ENCODE data around the gene BIRC6. TPM values are rescaled to one million over a fixed set of nuclear protein-coding genes. Genes with fewer than 3 reads are reported as not detected.

BIRC6 gene
- polyA plus RNA-seq, 1 donor (not counting 4 experiments of a cell fraction or from before 2014, with no cell fraction given): 57.0 TPM

GRCh38 chr2:32565902-32566301 is 209.1 kb downstream of the BIRC6 start:
- Histone ChIP-seq H4K20me1 (ENCODE audit: control insufficient read depth, extremely low read depth, insufficient read depth, low read length) (no peaks in the 10 kb centered on the region), H3K9me3 (ENCODE audit: control insufficient read depth, low read depth, low read length) (peaks cover 4% of the 10 kb centered on the region), H3K9ac (ENCODE audit: control insufficient read depth, extremely low read depth, insufficient read depth, low read length) (no peak overlapping the region), H3K79me2 (ENCODE audit: control insufficient read depth, insufficient read depth, low read length) (peaks cover 4% of the 10 kb centered on the region), H3K4me1 (ENCODE audit: control insufficient read depth, extremely low read depth, insufficient read depth, low read length) (no peaks in the 10 kb centered on the region), H3K9me1 (ENCODE audit: control insufficient read depth, extremely low read depth, insufficient read depth, low read length) (no peaks in the 10 kb centered on the region), H3K4me3 (ENCODE audit: control insufficient read depth in 2 of 3, extremely low read depth in 1 of 3, insufficient read depth in 2 of 3, low read depth in 1 of 3, low read length in 3 of 3) (no peak overlapping the region), H3K27me3 (ENCODE audit: control insufficient read depth, extremely low read depth, insufficient read depth, low read length) (no peaks in the 10 kb centered on the region), H2AFZ (ENCODE audit: control insufficient read depth, low read length) (no peak overlapping the region), H3K27ac (ENCODE audit: control insufficient read depth, insufficient read depth, low read length) (no peak overlapping the region), H3K4me2 (ENCODE audit: control insufficient read depth, extremely low read depth, insufficient read depth, low read depth, low read length) (no peak overlapping the region), H3K36me3 (ENCODE audit: control insufficient read depth in 2 of 2, extremely low read depth in 1 of 2, insufficient read depth in 2 of 2, low read length in 2 of 2) (no peaks in the 10 kb centered on the region)
- TF ChIP-seq EZH2 (IDR thresholded peaks at IDR 0.05; ENCODE audit: low read length) (no peak), CTCF (optimal IDR thresholded peaks at IDR 0.05 in 1 of 3, IDR thresholded peaks at IDR 0.05 in 1 of 3, conservative IDR thresholded peaks at IDR 0.05 in 1 of 3; ENCODE audit: extremely low read depth in 1 of 3, insufficient read depth in 2 of 3, low read length in 3 of 3) (no peak)
- dilution Hi-C loops (cut with MboI; ENCODE audit: extremely low pct_ligation_motif_present, low sequenced_read_pairs): no loop called here
- FAIRE-seq (no peak), DNase-seq (ENCODE audit: low read depth, low spot score) (no peak)

GRCh38 chr2:32572030-32572429 is 215.2 kb downstream of the BIRC6 start:
- Histone ChIP-seq H3K36me3 (ENCODE audit: control insufficient read depth in 2 of 2, extremely low read depth in 1 of 2, insufficient read depth in 2 of 2, low read length in 2 of 2) (peaks cover 5 to 6% of the 10 kb centered on the region in 2 experiments), H3K9ac (ENCODE audit: control insufficient read depth, extremely low read depth, insufficient read depth, low read length) (no peak overlapping the region), H3K4me2 (ENCODE audit: control insufficient read depth, extremely low read depth, insufficient read depth, low read depth, low read length) (no peak overlapping the region), H4K20me1 (ENCODE audit: control insufficient read depth, extremely low read depth, insufficient read depth, low read length) (no peaks in the 10 kb centered on the region), H3K9me3 (ENCODE audit: control insufficient read depth, low read depth, low read length) (no peaks in the 10 kb centered on the region), H3K27me3 (ENCODE audit: control insufficient read depth, extremely low read depth, insufficient read depth, low read length) (no peaks in the 10 kb centered on the region), H3K9me1 (ENCODE audit: control insufficient read depth, extremely low read depth, insufficient read depth, low read length) (no peaks in the 10 kb centered on the region), H3K79me2 (ENCODE audit: control insufficient read depth, insufficient read depth, low read length) (peaks cover 10% of the 10 kb centered on the region), H2AFZ (ENCODE audit: control insufficient read depth, low read length) (no peak overlapping the region), H3K4me1 (ENCODE audit: control insufficient read depth, extremely low read depth, insufficient read depth, low read length) (no peaks in the 10 kb centered on the region), H3K4me3 (ENCODE audit: control insufficient read depth in 2 of 3, extremely low read depth in 1 of 3, insufficient read depth in 2 of 3, low read depth in 1 of 3, low read length in 3 of 3) (no peak overlapping the region), H3K27ac (ENCODE audit: control insufficient read depth, insufficient read depth, low read length) (no peak overlapping the region)
- FAIRE-seq (peak; percentile 5), DNase-seq (ENCODE audit: low read depth, low spot score) (no peak)
- dilution Hi-C loops (cut with MboI; ENCODE audit: extremely low pct_ligation_motif_present, low sequenced_read_pairs): no loop called here
- TF ChIP-seq CTCF (optimal IDR thresholded peaks at IDR 0.05 in 1 of 3, IDR thresholded peaks at IDR 0.05 in 1 of 3, conservative IDR thresholded peaks at IDR 0.05 in 1 of 3; ENCODE audit: extremely low read depth in 1 of 3, insufficient read depth in 2 of 3, low read length in 3 of 3) (no peak), EZH2 (IDR thresholded peaks at IDR 0.05; ENCODE audit: low read length) (no peak)
